PFSK-1 (cell line): ENCODE results near the gene AGFG2.

Experiments
- POLR2AphosphoS5 ChIP-seq: IDR thresholded peaks from 2 replicates; pipeline ENCODE4 v1.6.1; 2012; ENCODE audit warnings: low read depth, mild to moderate bottlenecking, control low read depth, low read length, moderate library complexity
- SIN3A ChIP-seq: IDR thresholded peaks from 2 replicates; pipeline ENCODE4 v1.6.1; 2012; ENCODE audit warnings: mild to moderate bottlenecking, low read length, moderate library complexity, borderline replicate concordance; ENCODE audit not compliant: insufficient read depth
- TAF1 ChIP-seq: IDR thresholded peaks from 2 replicates; pipeline ENCODE4 v1.6.1; 2012; ENCODE audit warnings: low read length, control low read depth, borderline replicate concordance; ENCODE audit not compliant: insufficient read depth
- TF ChIP-seq, protein P1 (sequence below), 2 experiments: IDR thresholded peaks; 2 replicates each; pipeline versions ENCODE4 v1.6.1 to v1.8.0; 2011 to 2012; ENCODE audit warnings: low read depth in 2 of 2, low read length in 2 of 2, control low read depth in 1 of 2, inconsistent platforms in 1 of 2, mild to moderate bottlenecking in 1 of 2, moderate library complexity in 1 of 2; ENCODE audit not compliant: insufficient read depth in 1 of 2

DNA sequence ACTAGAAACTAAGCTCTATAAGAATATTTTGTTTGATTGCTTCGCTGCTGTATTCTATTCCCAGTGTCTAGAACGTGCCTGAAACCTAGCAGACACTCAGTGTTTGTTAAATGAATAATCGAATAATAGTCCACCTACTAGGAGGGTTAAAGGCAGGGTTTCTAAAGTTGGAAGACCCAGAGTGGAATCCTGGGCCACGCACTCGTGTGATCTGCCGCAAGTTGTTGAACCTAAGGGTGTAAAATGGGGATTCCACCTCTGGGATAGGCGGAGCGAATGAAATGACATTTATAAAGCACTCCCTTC is 702 bp upstream of the AGFG2 start:
- TF ChIP-seq, protein P1, sequence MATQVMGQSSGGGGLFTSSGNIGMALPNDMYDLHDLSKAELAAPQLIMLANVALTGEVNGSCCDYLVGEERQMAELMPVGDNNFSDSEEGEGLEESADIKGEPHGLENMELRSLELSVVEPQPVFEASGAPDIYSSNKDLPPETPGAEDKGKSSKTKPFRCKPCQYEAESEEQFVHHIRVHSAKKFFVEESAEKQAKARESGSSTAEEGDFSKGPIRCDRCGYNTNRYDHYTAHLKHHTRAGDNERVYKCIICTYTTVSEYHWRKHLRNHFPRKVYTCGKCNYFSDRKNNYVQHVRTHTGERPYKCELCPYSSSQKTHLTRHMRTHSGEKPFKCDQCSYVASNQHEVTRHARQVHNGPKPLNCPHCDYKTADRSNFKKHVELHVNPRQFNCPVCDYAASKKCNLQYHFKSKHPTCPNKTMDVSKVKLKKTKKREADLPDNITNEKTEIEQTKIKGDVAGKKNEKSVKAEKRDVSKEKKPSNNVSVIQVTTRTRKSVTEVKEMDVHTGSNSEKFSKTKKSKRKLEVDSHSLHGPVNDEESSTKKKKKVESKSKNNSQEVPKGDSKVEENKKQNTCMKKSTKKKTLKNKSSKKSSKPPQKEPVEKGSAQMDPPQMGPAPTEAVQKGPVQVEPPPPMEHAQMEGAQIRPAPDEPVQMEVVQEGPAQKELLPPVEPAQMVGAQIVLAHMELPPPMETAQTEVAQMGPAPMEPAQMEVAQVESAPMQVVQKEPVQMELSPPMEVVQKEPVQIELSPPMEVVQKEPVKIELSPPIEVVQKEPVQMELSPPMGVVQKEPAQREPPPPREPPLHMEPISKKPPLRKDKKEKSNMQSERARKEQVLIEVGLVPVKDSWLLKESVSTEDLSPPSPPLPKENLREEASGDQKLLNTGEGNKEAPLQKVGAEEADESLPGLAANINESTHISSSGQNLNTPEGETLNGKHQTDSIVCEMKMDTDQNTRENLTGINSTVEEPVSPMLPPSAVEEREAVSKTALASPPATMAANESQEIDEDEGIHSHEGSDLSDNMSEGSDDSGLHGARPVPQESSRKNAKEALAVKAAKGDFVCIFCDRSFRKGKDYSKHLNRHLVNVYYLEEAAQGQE (IDR thresholded peaks at IDR 0.05; ENCODE audit: insufficient read depth in 1 of 2, low read depth in 2 of 2, low read length in 2 of 2) = no peak
- TF ChIP-seq POLR2AphosphoS5 (peak; percentile 32; the same call in 1 of the 2 replicates), SIN3A (no peak), TAF1 (no peak)
